ENCODE results near the gene GALNT10. TPM values are rescaled to one million over a fixed set of nuclear protein-coding genes. Genes with fewer than 3 reads are reported as not detected.

Gene GALNT10
- total RNA-seq, 1 donor from 2014 or later, result 11.5 TPM

- Histone ChIP-seq H3K27ac (replicated peaks) (no peak overlapping the region), H3K4me3 (no peak overlapping the region), H3K36me3 (no peaks in the 10 kb centered on the region), H3K9me3 (replicated peaks) (no peaks in the 10 kb centered on the region), H3K27me3 (ENCODE audit: low read depth) (no peaks in the 10 kb centered on the region), H3K4me1 (no peaks in the 10 kb centered on the region)
- no peak for DNase-seq
- TF ChIP-seq, protein P1, sequence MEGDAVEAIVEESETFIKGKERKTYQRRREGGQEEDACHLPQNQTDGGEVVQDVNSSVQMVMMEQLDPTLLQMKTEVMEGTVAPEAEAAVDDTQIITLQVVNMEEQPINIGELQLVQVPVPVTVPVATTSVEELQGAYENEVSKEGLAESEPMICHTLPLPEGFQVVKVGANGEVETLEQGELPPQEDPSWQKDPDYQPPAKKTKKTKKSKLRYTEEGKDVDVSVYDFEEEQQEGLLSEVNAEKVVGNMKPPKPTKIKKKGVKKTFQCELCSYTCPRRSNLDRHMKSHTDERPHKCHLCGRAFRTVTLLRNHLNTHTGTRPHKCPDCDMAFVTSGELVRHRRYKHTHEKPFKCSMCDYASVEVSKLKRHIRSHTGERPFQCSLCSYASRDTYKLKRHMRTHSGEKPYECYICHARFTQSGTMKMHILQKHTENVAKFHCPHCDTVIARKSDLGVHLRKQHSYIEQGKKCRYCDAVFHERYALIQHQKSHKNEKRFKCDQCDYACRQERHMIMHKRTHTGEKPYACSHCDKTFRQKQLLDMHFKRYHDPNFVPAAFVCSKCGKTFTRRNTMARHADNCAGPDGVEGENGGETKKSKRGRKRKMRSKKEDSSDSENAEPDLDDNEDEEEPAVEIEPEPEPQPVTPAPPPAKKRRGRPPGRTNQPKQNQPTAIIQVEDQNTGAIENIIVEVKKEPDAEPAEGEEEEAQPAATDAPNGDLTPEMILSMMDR (IDR thresholded peaks at IDR 0.05; ENCODE audit: borderline replicate concordance), result no peak
- intact Hi-C loops (cut with micrococcal nuclease), result loop anchor here (5.0 to 10.0 kb wide), 2 partner anchors 109 to 206 kb away; no protein-coding TSS in a partner anchor
These were observed 9.4 kb upstream of the GALNT10 start for GRCh38 chr5:154181161-154181560.

DNA sequence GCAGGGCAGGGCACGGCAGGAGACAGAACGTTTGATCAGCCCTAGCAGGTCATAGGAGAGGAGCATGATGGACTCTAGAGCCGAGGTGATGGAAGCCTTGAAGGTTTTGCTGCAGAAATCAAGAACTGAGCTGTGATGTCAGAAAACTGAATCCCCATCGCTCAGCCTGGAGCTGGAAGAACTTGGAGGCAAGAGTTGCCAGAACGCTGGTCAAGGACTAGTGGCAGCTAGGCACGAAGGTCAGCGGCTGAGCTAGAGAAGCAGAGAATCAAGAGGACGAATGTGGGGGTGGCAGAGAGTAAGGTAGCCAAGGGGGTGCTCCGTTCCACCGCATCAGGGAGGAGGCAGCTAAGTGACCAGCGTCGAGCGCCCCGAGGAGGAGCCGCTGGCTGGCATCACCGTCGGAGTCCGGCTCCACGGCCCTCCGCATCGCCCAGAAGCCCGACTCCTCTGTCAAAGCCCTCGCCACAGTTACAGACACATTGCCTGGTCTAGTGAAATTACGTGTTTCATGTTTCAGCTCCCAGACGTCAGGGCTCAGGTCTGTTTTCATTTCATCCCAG is 1.2 kb upstream of the GALNT10 start:
- peak overlapping the region; percentile 95 for H3K4me3 ChIP-seq
- DNase-seq, result peak; percentile 18
- H3K36me3 ChIP-seq, result no peaks in the 10 kb centered on the region
- no peaks in the 10 kb centered on the region for H3K27me3 ChIP-seq (ENCODE audit: low read depth)
- peaks cover 50% of the 10 kb centered on the region for H3K4me1 ChIP-seq
- intact Hi-C loops (cut with micrococcal nuclease), result loop anchor here (10.0 kb wide), 1 partner anchor 215 kb away; no protein-coding TSS in a partner anchor
- H3K27ac ChIP-seq (replicated peaks), result peak overlapping the region; percentile 93
- no peaks in the 10 kb centered on the region for H3K9me3 ChIP-seq (replicated peaks)
- TF ChIP-seq, protein P1 (IDR thresholded peaks at IDR 0.05; ENCODE audit: borderline replicate concordance), result no peak

GRCh38 chr5:154189819-154190594 is 526 bp upstream of the GALNT10 start:
- H3K4me1 ChIP-seq, result peaks cover 57% of the 10 kb centered on the region
- H3K27ac ChIP-seq (replicated peaks), result peak overlapping the region; percentile 93
- H3K27me3 ChIP-seq (ENCODE audit: low read depth), result no peaks in the 10 kb centered on the region
- H3K36me3 ChIP-seq, result no peaks in the 10 kb centered on the region
- intact Hi-C loops (cut with micrococcal nuclease), result loop anchor here (10.0 kb wide), 1 partner anchor 215 kb away; no protein-coding TSS in a partner anchor
- H3K4me3 ChIP-seq, result peak overlapping the region; percentile 95
- peak; percentile 89 for DNase-seq
- H3K9me3 ChIP-seq (replicated peaks), result no peaks in the 10 kb centered on the region
- TF ChIP-seq, protein P1 (IDR thresholded peaks at IDR 0.05; ENCODE audit: borderline replicate concordance), result peak; percentile 49

DNA sequence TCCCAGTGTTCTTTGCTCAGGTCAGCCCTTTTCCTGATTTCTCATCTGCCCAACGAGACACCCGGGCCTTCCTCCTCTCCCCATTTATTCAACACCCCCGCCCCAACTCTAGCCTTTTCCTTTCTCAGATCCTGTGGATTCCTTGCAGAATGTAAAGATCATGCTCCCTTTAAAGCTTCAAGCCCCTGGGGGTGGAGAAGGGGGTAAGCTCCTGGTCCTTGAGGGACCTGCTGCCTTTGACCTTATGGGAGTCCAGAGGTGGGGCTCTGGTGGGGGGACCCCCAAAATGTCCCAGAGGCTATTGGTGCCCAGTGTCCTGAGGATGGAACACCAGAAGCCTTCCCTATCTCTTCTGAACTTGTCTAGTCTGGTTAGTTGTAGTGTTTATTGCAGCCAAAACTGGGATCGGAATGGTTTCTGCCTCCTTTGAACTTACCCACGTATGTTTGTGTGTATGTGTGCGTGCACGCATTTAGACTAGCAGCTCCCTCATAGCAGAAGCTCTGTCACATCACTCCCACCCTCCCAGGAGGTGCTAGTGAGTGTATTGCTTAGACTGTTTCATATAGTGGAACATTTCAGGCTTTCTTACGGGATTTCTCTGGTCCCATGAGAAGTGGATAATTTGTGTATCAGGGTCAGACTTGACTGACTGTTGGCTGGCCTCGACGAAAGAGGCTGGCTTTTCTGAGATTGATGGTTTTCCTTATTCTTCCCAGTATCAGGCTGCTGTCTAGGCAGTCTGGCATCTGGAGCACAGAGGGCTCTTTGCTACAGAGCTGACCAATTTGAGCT is 1.1 kb downstream of the GALNT10 start:
- Histone ChIP-seq H3K27ac (replicated peaks) (peak overlapping the region; percentile 93), H3K4me1 (peaks cover 60% of the 10 kb centered on the region), H3K27me3 (ENCODE audit: low read depth) (no peaks in the 10 kb centered on the region), H3K9me3 (replicated peaks) (no peaks in the 10 kb centered on the region), H3K36me3 (no peaks in the 10 kb centered on the region), H3K4me3 (peak overlapping the region; percentile 95)
- intact Hi-C loops (cut with micrococcal nuclease), result no loop called here
- DNase-seq, result no peak
- TF ChIP-seq, protein P1 (IDR thresholded peaks at IDR 0.05; ENCODE audit: borderline replicate concordance), result no peak

- TF ChIP-seq, protein P1 (IDR thresholded peaks at IDR 0.05; ENCODE audit: borderline replicate concordance), result no peak
- no peaks in the 10 kb centered on the region for H3K9me3 ChIP-seq (replicated peaks)
- H3K36me3 ChIP-seq, result peaks cover 2% of the 10 kb centered on the region
- H3K4me3 ChIP-seq, result no peak overlapping the region
- intact Hi-C loops (cut with micrococcal nuclease), result no loop called here
- DNase-seq, result peak; percentile 19
- H3K27ac ChIP-seq (replicated peaks), result peak overlapping the region; percentile 9
- H3K4me1 ChIP-seq, result peaks cover 76% of the 10 kb centered on the region
- no peaks in the 10 kb centered on the region for H3K27me3 ChIP-seq (ENCODE audit: low read depth)
These were observed 2.8 kb downstream of the GALNT10 start for GRCh38 chr5:154193283-154193682.

Data from left ventricle myocardium inferior (tissue), 1 donor.